ENCODE data around the gene SAXO2.
"Not testable (repeated sequence)": the region's sequence is repeated elsewhere in the genome, so short reads cannot be mapped to it uniquely, and the experiment has no call there.

The SAXO2 gene

DNA sequence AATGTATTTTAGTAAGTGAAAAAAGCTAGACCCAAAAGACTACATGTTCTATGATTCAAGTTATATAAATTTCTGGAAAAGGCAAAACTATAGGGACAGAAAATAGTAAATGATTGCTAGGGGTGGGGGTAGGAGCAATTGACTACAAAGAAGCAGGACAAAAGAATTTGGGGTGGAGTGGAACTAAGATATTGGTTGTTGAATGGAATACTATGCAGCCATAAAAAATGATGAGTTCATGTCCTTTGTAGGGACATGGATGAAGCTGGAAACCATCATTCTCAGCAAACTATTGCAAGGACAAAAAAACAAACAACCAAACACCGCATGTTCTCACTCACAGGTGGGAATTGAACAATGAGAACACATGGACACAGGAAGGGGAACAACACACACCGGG, 25.6 kb downstream of the SAXO2 start:
- not testable (repeated sequence) for DNase-seq (ENCODE audit: low read depth)

DNA sequence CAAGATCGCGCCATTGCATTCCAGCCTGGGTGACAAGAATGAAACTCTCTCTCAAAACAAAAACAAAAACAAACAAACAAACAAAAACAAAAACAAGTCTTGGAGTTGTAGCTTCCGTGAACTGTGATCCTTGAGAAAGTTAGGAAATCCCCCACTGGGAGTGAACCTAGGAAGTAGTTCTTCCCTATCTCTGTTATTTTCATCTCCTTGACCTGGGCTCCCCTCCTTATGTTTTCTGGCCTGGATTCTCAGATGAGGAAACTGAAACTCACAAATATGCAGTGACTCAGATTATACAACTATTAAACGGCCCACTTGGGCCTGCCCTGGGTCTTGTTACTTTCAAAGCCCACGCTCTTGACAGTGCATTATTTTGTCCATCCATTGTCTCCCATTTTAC, 29.7 kb downstream of the SAXO2 start:
- DNase-seq (ENCODE audit: low read depth), result no peak

DNA sequence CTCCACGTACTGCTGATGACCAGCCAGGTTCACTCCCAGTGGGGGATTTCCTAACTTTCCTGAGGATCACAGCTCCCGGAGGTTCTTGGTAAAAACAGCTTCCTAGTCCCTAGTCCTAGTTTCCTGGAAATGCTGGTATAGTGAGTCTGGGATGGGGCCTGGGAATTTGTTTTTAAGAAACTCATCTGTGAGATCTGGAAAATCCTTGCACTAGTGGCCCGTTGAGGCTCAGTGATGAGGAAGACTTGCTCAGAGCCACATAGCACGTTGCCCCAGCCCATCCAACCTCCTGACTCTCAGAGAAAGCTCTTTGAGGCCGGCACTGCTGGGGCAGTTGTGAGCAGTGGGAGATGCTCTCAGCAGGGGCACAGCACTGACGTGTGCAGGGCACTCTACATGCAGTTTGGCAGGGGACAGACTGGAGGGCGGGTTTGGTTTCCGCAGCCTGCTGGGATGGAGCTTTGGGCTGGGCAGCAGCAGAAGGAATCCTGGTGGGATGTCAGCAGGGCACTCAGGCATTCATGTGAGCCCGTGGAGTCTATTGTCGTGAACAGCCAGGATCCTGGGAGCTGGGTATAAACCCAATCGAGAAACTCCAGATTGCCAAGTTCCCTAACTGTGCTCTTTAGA, 31.6 kb downstream of the SAXO2 start:
- no peak for DNase-seq (ENCODE audit: low read depth)

DNA sequence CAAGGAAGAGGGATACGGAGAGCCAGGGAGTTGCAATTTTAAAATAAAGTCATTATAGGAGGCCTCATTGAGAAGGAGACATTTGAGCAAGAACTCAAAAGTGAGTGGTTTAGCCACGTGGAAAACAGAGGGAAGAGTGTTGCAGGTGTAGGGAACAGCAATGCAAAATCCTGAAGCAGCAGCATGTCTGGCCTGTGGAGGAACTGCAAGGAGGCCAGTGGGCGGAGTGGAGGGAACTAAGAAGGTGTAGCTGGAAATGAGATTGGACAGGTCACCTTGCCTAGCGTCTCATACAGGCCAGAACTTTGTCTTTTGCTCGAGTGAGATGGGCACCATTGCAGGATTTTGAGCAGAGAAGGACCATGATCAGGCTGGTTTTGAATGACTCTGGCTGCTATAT, 34.9 kb downstream of the SAXO2 start:
- DNase-seq (ENCODE audit: low read depth), result no peak

DNA sequence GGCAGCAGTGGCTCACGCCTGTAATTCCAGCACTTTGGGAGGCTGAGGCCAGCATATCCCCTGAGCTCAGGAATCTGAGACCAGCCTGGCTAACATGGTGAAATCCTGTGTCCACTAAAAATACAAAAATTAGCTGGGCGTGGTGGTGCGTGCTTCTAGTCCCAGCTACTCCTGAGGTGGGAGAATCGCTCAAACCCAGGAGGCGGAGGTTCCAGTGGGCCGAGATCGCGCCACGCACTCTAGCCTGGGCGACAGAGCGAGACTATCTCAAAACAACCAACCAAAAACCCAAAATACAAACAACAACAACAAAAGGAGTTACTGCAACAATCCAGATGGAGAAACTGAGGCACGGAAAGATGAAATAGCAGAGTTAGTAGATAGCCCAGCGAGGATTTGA, 35.4 kb downstream of the SAXO2 start:
- no peak for DNase-seq (ENCODE audit: low read depth)

DNA sequence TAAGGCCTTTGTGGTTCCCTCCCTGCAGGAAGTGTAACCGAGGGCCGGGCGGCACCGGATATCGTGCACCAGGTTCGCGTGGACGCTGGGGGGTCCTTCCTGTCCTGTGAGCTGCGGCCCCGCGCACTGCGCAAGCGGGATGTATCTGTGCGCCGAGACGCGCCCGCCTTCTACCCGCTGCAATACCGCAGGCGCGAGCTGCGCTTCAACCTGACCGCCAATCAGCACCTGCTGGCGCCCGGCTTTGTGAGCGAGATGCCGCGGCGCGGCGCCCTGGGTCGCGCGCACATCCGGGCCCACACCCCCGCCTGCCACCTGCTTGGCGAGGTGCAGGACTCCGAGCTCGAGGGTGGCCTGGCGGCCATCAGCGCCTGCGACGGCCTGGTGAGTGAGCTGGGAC, 35.9 kb downstream of the SAXO2 start:
- DNase-seq (ENCODE audit: low read depth), result no peak

DNA sequence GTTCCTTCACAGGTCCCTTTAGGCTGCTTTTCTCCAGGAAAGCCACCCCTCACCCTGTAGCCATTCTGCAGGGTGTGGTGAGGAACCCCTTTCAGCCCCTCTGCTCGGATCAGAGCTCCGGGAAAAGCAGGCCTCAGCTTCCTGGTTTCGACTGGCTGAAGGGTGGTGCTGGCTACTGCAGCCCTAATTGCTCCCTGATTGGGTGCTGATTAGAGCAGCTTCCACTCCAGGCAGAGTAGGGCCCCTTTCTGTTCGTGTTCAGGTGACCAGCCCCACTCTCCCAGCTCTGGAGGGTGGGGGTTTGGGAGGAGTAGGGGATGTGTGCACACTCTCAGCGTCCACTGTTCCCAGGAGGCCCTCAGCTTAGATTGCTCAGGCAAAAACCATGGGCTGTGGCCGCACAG, 36.9 kb downstream of the SAXO2 start:
- not testable (repeated sequence) for DNase-seq (ENCODE audit: low read depth)

DNA sequence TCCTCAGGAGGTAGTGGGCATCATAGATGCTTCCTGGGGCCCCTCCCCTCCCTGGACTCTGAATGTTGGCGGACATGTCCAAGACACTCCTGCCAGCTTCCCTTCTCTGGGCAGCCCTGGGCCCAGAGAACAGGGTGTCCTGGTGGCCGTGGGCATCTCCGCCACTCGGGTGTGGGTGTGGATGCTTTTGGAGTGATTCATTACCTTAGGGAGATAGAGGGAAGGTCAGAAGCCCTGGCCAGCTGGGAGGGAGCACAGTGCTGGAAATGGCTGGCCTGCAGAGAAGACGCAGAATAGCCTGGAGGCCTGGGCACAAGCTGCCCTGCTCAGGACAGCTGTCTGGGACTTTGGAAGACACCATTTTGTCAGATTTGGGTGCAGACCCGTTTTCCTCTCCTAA, 37.7 kb downstream of the SAXO2 start:
- not testable (repeated sequence) for DNase-seq (ENCODE audit: low read depth)

DNA sequence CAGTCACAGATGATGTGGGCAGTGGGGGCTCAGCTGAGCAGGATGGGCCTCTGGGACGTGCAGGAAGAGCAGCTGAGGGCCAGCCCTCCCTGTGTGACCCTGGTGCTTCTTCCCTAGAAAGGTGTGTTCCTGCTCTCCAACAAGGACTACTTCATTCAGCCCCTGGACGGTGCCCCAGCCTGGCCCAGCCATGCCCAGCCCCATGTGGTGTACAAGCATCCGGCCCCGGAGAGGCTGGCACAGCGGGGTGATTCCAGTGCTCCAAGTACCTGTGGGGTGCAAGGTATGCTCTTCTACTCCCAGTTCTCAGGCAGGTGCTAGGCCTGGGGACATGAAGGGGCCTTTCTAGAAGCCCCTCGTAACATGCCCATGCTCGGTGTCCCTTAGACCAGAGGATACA, 38.3 kb downstream of the SAXO2 start:
- DNase-seq (ENCODE audit: low read depth), result no peak

DNA sequence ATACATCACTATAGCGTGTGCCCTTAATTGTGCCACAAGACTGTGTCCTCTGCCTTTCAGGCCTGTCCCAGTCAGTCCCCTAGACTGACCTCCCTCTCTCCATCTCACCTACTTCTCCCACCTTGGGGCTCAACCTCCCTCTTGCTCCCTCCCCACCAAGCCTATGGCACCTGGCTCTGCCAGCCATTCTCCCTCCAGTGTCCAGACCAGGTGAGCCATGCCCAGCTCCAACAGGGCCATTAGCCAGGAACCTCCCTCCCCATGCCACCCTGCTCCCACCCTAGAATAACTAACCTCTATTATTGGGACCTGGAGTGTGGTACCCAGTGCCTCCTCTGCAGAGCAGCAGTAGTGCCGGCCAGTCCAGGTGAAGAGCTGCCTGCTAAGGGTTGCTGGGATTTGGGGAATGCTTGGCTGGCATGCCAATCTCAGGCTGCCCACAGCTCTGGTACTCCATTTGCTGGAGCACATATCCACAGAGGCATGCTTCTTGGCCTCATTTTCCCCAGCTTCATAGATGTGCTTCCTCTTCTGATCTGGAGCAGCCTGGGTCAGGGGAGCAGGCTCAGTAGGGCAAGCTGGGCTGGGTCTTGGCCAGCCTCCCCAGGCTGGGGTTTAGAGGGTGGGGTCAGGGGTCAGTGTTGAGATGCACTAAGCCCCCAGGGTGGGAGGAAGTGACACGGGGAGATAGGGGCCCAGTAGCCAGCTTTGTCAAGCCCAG, 38.8 kb downstream of the SAXO2 start:
- DNase-seq (ENCODE audit: low read depth), result no peak

DNA sequence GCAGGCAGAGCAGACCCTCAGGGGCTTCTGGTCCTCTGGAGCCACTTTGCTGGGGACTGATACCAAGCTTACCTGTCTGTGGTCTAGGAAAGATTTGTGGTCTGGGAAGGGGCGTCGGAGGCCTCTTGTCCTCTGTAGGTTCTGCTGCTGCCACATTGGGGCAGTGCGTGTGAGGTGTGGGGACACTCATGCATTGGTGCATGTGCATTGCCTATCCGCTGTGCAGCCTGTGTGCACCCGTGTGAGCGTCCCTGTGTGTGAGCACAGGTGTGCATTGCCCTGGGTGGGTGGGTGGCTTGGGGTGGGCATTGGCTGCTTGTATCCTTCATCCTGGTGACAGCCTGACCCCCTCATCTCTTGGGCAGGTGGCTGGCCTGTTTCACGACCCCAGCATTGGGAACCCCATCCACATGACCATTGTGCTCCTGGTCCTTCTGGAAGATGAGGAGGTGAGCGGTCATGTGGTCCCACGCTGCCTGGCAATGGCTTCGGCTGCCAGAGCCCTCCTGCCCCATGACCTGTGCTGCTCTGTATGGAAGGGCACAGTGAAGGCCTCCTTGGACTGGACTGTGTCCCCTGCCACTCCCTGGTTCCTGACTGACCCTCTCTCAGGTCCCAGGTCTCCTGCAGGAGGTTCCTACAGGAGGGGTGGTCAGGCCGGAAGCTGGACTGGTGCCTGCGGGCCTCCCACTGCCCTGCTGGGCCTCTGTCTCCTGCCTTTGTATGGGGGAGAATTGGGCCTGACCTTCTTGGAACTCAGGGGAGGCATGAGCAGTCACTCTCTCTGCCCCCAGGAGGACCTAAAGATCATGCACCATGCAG, 41.5 kb downstream of the SAXO2 start:
- no peak for DNase-seq (ENCODE audit: low read depth)

DNA sequence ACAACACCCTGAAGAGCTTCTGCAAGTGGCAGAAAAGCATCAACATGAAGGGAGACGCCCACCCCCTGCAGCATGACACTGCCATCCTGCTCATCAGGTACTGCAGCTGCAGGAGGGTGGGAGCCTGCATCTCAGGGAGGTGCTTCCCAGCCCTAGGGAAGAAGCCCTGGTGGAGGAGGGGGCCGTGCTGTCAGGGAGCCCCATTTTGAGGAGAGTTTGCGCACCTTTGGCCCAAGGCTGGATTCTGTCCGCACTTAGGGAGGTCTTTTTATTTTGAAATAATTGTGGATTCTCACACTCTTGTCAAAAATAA, 42.1 kb downstream of the SAXO2 start:
- DNase-seq (ENCODE audit: low read depth), result no peak

DNA sequence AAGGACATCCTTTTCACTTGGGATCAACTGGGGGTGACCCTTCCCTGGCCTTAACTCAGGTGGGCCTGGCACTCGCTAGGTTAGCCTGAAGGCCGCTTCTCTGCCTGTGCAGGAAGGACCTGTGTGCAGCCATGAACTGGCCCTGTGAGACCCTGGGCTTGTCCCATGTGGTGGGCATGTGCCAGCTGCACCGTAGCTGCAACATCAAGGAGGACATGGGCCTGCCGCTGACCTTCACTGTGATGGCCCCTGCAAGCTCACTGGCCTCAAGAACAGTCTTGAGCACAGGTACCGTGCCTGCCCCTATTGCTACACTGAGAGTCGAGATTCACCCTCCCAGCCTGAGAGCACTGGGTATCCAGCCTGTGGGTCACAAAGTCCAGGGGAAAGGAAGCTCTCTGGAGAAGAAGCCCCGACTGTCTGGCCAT, 43.0 kb downstream of the SAXO2 start:
- DNase-seq (ENCODE audit: low read depth), result no peak

DNA sequence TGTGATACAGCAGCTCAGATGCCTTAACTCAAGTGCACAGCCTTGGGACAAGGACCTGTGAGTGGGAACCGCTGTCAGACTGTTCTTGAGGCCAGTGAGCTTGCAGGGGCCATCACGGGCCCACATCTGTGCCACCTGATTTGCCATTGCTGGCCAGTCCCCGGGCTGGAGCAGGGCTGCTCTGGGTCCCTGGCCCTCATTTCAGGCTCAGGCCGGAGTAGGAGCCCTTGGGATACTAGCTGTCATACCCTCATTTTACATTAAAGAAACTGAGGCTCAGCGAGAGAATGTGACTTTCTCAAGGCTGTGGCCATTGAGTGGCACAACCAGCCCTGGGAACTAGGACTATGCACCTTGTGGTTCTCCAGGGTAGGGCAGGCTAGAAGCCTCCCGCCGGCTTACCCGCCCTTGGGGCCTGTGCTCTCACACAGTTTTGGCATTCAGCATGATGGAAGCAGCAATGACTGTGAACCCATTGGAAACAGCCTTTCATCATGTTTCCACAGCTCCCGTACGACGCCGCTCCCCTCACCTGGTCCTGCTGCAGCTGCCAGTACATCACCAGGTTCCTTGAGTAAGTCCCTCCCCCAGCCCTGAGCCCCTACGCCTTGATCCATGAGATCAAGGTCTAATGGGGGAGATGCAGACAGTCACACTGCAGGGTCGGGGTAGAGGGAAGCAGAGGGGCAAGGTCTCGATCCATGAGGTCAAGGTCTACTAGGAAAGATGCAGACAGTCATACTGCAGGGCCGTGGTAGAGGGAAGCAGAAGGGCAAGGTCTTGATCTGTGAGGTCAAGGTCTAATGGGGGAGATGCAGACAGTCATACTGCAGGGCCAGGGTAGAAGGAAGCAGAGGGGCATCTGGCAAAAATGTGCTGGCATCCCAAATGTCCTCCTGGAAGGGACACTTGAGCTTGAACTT, 44.4 kb downstream of the SAXO2 start:
- DNase-seq (ENCODE audit: low read depth), result no peak

DNA sequence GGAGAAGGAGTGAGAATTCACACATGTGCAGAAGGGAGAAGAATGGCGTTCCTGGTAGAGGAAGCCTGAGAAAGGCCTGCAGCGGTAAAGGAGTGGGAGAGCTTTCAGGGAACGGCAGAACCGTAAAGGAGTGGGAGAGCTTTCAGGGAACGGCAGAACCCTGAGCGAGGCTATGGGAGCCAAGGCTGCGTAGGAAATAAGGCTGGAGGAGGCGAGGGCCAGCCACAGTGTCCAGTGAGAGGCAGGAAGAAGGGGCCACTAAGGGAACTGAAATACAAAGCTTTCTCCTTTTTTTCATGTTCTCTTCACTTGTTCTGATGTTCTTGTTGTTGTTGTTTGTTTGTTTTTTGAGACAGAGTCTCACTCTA, 45.1 kb downstream of the SAXO2 start:
- DNase-seq (ENCODE audit: low read depth), result no peak

DNA sequence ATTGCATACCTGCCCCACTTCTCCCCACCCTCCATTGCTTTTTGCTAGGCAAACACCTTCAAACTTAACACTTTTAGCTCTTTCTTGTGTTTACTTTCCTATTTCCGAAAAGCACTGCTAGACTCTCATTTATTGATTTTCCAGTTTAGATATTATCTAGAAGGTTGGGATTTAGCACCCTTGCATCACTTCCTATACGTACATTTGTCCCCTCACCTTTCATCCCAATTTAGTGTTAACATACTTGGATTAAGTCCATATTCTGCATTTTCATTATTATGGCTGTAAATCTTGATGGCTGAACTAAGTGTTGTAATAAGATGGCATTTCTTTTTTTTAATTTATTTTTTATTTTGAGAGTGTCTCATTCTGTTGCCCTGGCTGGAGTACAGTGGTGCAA, 47.2 kb downstream of the SAXO2 start:
- DNase-seq (ENCODE audit: low read depth), result no peak

DNA sequence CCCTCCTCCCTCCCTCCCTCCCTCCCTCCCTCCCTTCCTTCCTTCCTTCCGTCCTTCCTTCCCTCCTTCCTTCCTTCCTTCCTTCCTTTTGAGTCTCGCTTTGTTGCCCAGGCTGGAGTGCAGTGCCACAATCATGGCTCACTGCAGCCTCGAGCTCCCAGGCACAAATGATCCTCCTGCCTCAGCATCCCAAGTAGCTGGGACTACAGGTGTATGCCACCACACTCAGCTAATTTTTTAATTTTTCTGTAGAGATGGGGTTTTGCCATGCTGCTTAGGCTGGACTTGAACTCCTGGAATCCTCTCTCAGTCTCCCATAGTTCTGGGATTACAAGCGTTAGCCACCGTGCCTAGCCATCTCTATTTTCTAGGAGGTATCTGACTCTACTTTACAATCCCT, 48.7 kb downstream of the SAXO2 start:
- not testable (repeated sequence) for DNase-seq (ENCODE audit: low read depth)

DNA sequence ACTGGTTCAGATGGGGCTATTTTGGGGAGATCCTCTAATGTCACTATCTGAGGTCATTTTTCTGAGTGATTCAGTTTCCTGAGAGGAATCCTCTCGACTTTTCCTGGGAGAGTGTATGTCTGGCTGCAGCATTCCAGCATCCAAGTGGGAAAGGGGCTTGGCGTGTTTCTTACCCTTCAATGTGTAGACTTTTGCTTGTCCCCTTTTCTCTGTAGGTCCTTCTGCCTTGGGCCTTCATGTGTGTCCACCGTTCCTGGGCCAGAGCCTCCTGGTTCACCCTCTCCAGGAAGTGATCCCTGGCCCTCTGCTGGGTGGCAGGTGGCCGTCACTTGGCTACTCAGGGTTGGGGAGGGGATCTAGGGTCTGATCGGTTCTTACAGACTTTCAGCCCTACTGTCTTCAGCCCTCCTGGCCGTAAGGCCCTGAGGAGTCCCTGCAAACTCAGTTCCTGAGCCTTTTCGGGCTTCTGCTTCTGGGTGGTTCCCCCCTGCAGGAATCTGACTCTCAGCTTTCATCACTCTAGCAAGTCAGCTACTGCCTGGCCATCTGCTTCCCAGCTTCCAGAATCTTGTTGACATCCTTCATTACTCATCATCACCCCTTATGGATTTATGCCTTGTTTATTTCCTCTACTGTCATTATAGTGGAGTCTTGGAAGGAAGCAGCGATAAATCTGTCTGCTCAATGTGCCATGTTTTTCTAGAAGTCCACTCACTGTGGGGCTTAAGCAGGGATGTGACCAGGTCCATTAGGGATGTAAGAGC, 50.1 kb downstream of the SAXO2 start:
- no peak for DNase-seq (ENCODE audit: low read depth)

DNA sequence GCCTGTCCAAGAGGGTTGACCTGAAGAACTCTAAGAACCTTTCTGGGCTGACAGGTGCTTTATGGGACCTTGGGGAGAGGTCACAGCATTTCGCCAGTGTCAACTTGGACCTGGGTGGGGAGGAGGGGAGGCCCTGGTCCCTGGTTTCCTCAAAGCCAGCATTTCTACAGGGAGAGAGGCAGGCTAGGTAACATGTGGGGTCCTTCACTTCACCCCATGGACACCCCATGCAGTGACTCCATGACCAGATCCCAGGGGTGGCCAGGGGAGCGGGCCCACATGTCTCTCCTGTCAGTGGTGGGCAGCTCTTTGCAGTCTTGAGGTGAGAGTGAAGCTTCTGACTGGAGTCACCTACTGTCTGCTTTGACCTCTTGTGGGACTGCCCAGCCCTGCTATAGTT, 50.8 kb downstream of the SAXO2 start:
- DNase-seq (ENCODE audit: low read depth), result no peak

DNA sequence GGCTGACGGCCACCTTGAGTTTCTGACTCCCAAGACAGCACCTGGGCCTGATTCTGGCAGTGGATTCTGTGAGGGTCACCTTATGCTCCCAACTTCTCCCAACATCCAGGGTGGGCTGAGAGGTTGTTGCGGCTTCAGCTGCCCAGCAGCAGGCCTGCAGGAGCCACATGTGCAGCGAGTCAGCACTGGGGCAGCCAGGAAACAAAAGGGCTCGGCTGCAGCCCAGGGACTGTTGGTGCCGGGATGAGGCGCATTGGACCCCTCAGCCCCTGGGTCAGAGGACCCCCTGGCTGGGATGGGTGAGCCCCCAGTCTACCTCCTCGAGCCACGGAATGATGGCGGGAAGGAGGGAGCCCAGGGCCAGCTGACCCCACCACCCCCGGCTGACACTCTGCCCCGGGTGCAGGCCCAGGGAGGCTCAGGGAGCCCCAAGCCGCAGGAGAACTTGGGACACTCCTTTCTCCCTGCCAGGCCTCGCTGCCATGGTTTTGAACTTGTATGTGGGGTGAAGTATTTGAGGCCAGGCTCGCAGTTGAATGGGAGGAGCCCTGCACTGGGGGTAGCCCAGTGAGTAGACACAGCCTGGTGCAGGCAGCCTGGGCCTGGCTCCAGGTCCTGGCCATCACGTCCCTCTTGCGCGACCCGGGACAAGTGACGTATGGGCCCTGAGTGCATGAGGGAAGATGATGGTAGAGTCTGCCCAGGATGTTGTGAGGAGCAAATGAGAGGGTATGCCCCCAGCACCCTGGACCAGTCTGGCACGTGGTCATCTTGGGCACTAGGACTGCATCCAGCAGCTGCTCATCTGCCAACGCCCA, 51.5 kb downstream of the SAXO2 start:
- DNase-seq (ENCODE audit: low read depth), result not testable (repeated sequence)
